Choroid plexus epithelial cell (primary cell): ENCODE measurements around the gene AHCYL2.
"Not testable (repeated sequence)": the region's sequence is repeated elsewhere in the genome, so short reads cannot be mapped to it uniquely, and the experiment has no call there.

ENCODE experiments used
- DNase-seq: peaks from one replicate; pipeline ENCODE4 v3.0.0-alpha.2; 2010; ENCODE audit warnings: low read depth
- H3K4me3 ChIP-seq: 2 replicates; pipeline ENCODE4 v1.5.1; 2011; ENCODE audit warnings: low read depth, mild to moderate bottlenecking, control low read depth, low read length, moderate library complexity
- TF ChIP-seq, protein P1 (sequence below): conservative IDR thresholded peaks from 2 replicates; pipeline ENCODE4 v1.5.1; 2011; ENCODE audit warnings: low read depth, mild to moderate bottlenecking, control low read depth, inconsistent platforms, low read length, moderate library complexity

Gene AHCYL2

DNA sequence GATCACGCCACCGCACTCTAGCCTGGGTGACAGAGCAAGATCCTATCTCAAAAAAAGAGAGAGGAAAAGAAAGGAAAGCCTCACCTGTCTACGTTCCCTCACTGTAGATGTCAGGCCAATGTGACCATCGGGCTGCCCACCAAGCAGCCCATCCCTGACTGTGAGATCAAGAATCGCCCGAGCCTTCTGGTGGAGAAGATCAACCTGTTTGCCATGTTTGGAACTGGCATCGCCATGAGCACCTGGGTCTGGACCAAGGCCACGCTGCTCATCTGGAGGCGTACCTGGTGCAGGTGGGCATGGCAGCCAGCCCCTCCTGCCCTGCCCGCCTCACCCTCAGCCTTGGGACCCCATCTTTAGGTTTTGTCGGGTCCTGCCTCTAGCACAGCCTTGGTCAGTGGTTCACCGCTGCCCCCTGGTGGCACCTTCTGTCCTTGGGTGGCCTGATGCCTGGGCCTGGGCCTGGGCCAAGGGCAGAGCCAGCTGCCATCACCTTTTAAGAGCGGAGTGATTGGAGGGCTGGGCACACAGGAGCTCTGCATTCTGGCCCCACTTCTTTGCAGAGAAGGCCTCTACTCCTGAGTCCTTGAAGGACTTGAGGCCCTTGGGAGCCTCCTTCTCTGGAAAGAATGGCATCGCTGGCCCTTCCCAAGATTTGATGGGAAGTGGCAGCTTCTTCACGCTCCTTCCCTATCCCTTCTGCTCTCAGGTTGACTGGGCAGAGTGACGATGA, 14.4 kb upstream of the AHCYL2 start:
- TF ChIP-seq, protein P1, sequence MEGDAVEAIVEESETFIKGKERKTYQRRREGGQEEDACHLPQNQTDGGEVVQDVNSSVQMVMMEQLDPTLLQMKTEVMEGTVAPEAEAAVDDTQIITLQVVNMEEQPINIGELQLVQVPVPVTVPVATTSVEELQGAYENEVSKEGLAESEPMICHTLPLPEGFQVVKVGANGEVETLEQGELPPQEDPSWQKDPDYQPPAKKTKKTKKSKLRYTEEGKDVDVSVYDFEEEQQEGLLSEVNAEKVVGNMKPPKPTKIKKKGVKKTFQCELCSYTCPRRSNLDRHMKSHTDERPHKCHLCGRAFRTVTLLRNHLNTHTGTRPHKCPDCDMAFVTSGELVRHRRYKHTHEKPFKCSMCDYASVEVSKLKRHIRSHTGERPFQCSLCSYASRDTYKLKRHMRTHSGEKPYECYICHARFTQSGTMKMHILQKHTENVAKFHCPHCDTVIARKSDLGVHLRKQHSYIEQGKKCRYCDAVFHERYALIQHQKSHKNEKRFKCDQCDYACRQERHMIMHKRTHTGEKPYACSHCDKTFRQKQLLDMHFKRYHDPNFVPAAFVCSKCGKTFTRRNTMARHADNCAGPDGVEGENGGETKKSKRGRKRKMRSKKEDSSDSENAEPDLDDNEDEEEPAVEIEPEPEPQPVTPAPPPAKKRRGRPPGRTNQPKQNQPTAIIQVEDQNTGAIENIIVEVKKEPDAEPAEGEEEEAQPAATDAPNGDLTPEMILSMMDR, result peak; percentile 90
- no peak overlapping the region for H3K4me3 ChIP-seq
- DNase-seq, result peak; percentile 68

DNA sequence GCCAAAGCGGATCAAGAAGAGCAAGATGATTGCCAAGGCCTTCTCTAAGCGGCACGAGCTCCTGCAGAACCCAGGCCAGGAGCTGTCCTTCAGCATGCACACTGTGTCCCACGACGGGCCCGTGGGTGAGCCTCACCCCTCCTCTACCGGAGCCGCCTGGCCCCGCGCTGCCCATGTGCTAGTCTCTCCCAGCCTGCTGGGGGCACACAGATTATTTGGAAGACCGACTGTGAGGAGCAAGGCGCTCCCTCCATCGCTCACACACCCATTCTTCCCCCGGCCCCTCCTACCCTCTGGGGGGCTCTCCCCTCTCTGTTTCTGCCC, 13.9 kb upstream of the AHCYL2 start:
- no peak for DNase-seq
- TF ChIP-seq, protein P1, result no peak
- H3K4me3 ChIP-seq, result no peak overlapping the region

DNA sequence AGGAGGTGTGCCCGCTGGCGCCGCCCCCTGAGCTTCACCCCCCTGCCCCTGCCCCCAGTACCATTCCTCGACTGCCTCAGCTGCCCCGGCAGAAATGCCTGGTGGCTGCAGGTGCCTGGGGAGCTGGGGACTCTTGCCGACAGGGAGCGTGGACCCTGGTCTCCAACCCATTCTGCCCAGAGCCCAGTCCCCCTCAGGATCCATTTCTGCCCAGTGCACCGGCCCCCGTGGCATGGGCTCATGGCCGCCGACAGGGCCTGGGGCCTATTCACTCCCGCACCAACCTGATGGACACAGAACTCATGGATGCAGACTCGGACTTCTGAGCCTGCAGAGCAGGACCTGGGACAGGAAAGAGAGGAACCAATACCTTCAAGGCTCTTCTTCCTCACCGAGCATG, 12.7 kb upstream of the AHCYL2 start:
- DNase-seq, result no peak
- H3K4me3 ChIP-seq, result no peak overlapping the region
- TF ChIP-seq, protein P1, result no peak

DNA sequence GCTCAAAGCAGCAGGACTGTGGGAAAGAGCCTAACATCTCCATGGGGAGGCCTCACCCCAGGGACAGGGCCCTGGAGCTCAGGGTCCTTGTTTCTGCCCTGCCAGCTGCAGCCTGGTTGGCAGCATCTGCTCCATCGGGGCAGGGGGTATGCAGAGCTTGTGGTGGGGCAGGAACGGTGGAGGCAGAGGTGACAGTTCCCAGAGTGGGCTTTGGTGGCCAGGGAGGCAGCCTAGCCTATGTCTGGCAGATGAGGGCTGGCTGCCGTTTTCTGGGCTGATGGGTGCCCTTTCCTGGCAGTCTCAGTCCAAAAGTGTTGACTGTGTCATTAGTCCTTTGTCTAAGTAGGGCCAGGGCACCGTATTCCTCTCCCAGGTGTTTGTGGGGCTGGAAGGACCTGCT, 12.2 kb upstream of the AHCYL2 start:
- DNase-seq, result no peak
- H3K4me3 ChIP-seq, result no peak overlapping the region
- TF ChIP-seq, protein P1, result no peak

DNA sequence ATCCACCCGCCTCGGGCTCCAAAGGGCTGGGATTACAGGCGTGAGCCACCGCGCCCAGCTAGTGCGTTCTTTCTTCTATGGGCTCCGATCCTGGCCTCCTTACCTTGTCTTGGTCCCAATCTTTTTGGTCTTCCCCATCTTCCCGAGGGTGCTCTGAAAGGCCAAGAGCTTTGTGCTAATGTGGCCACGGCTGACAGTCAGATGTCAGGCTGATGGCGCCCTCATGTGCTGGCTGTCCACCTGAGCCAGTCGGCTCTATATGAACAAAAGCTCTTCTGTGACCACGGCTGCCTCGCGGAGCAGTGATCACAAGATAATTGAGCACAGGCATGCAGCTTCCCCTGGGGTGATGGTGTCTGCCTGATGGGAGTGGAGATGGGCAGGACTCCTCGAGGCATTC, 11.0 kb upstream of the AHCYL2 start:
- no peak overlapping the region for H3K4me3 ChIP-seq
- peak; percentile 23 for DNase-seq
- TF ChIP-seq, protein P1, result peak; percentile 15

DNA sequence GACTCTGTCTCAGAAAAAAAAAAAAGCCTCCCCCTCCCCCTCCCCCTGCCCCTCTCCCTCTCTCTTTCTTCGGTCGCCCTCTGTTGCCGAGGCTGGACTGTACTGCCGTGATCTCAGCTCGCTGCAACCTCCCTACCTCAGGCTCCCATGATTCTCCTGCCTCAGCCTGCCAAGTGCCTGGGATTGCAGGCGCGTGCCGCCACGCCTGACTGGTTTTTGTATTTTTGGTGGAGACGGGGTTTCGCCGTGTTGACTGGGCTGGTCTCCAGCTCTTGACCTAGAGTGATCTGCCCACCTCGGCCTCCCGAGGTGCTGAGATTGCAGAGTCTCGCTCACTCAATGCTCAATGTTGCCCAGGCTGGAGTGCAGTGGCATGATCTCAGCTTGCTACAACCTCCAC, 9.1 kb upstream of the AHCYL2 start:
- H3K4me3 ChIP-seq, DNase-seq: not testable (repeated sequence)

DNA sequence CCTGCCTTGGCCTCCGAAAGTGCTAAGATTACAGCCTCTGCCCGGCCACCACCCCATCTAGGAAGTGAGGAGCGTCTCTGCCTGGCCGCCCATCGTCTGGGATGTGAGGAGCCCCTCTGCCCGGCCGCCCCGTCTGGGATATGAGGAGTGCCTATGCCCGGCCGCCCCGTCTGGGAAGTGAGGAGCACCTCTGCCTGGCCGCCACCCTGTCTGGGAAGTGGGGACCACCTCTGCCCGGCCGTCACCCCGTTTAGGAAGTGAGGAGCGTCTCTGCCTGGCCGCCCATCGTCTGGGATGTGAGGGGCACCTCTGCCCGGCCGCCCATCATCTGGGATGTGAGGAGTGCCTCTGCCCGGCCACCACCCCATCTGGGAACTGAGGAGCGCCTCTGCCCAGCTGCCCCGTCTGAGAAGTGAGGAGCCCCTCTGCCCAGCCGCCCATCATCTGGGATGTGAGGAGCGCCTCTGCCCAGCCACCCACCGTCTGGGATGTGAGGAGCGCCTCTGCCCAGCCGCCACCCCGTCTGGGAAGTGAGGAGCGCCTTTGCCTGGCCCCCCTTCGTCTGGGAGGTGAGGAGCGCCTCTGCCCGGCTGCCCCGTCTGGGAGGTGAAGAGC, 8.6 kb upstream of the AHCYL2 start:
- not testable (repeated sequence) for H3K4me3 ChIP-seq, DNase-seq

DNA sequence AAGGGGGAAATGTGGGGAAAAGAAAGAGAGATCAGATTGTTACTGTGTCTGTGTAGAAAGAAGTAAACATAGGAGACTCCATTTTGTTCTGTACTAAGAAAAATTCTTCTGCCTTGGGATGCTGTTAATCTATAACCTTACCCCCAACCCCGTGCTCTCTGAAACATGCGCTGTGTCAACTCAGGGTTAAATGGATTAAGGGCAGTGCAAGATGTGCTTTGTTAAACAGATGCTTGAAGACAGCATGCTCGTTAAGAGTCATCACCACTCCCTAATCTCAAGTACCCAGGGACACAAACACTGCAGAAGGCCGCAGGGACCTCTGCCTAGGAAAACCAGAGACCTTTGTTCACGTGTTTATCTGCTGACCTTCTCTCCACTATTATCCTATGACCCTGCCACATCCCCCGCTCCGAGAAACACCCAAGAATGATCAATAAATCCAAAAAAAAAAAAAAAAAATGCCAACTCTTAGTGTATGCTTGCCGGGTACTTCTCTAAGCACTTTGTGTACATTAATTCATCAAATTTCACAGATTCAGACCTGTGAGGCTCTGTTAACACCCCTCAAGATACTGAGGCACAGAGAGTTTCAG, 7.9 kb upstream of the AHCYL2 start:
- not testable (repeated sequence) for DNase-seq

More for the DNA sequence above, 7.9 kb upstream of the AHCYL2 start:
- H3K4me3 ChIP-seq, result not testable (repeated sequence)
